Measurements from ENCODE around the gene AFF1. TPM values are rescaled to one million over a fixed set of nuclear protein-coding genes. Genes with fewer than 3 reads are reported as not detected.

Gene AFF1
- 10 to 100 TPM; 46.6 to 50.6 TPM for total RNA-seq

- Mint-ChIP-seq H3K4me3 (peak within 1 kb of the TSS; percentile 87), H3K27me3 (ENCODE audit: low read depth) (no peaks in the 10 kb centered on the region), H3K27ac (peak within 1 kb of the TSS; percentile 92), H3K9me3 (no peaks in the 10 kb centered on the region), H3K4me1 (ENCODE audit: low read depth) (peaks cover 40% of the 10 kb centered on the region), H3K36me3 (ENCODE audit: low read depth) (peaks cover 2% of the 10 kb centered on the region)
- intact Hi-C loops (cut with micrococcal nuclease), result loop anchor here (1.0 to 5.0 kb wide), 5 partner anchors 71 to 1447 kb away; partner anchors contain the start of genes KLHL8 and NUDT9
- DNase-seq, result peak; percentile 89
- CTCF ChIA-PET, result interaction anchor here (0.8 to 3.0 kb wide), 17 partner anchors 10 to 285 kb away, joined by 3 to 24 read pairs (median 3); no protein-coding TSS in a partner anchor
Measured at GRCh38 chr4:86934771-86935565, at the start of gene AFF1. TSS of gene AFF1 (plus strand) at chr4:86935011. CDS start at chr4:86948534, 13,523 bp downstream.

- DNase-seq, result no peak
- CTCF ChIA-PET, result no interaction called here
- intact Hi-C loops (cut with micrococcal nuclease), result loop anchor here (10.0 kb wide), 1 partner anchor 1746 kb away; no protein-coding TSS in a partner anchor
- H3K4me3 Mint-ChIP-seq, result no peak overlapping the region
- no peaks in the 10 kb centered on the region for H3K36me3 Mint-ChIP-seq (ENCODE audit: low read depth)
- peaks cover 22% of the 10 kb centered on the region for H3K27me3 Mint-ChIP-seq (ENCODE audit: low read depth)
- no peak overlapping the region for H3K27ac Mint-ChIP-seq
- H3K9me3 Mint-ChIP-seq, result no peaks in the 10 kb centered on the region
- peaks cover 5% of the 10 kb centered on the region for H3K4me1 Mint-ChIP-seq (ENCODE audit: low read depth)
Measured at GRCh38 chr4:86890790-86891189, 44.0 kb upstream of the AFF1 start.

- Mint-ChIP-seq H3K27ac (no peak within 1 kb of the TSS), H3K4me3 (peak within 1 kb of the TSS; percentile 73), H3K9me3 (no peaks in the 10 kb centered on the region), H3K36me3 (ENCODE audit: low read depth) (no peaks in the 10 kb centered on the region), H3K4me1 (ENCODE audit: low read depth) (peaks cover 5% of the 10 kb centered on the region), H3K27me3 (ENCODE audit: low read depth) (peaks cover 22% of the 10 kb centered on the region)
- peak; percentile 66 for DNase-seq
- CTCF ChIA-PET, result interaction anchor here (1.6 to 4.5 kb wide), 2 partner anchors 31 to 394 kb away, joined by 4 to 56 read pairs; no protein-coding TSS in a partner anchor
- intact Hi-C loops (cut with micrococcal nuclease), result loop anchor here (2.0 to 10.0 kb wide), 2 partner anchors 297 to 1747 kb away; partner anchors contain the start of gene PTPN13
Measured at GRCh38 chr4:86891762-86892635, 42.8 kb upstream of the AFF1 start, which contains the start of gene C4orf36. TSS of gene C4orf36 (minus strand) at chr4:86892422. CDS start at chr4:86891520, 902 bp downstream.

- Mint-ChIP-seq H3K4me1 (ENCODE audit: low read depth) (peaks cover 5% of the 10 kb centered on the region), H3K27me3 (ENCODE audit: low read depth) (peaks cover 22% of the 10 kb centered on the region), H3K27ac (no peak overlapping the region), H3K4me3 (peak overlapping the region; percentile 71), H3K36me3 (ENCODE audit: low read depth) (no peaks in the 10 kb centered on the region), H3K9me3 (no peaks in the 10 kb centered on the region)
- intact Hi-C loops (cut with micrococcal nuclease), result loop anchor here (2.0 to 10.0 kb wide), 2 partner anchors 298 to 1748 kb away; partner anchors contain the start of gene PTPN13
- CTCF ChIA-PET, result interaction anchor here (1.6 to 4.5 kb wide), 2 partner anchors 30 to 394 kb away, joined by 4 to 56 read pairs; no protein-coding TSS in a partner anchor
- DNase-seq, result no peak
Measured at GRCh38 chr4:86892636-86892960, 42.2 kb upstream of the AFF1 start.

- Mint-ChIP-seq H3K27ac (no peak overlapping the region), H3K4me3 (peak overlapping the region; percentile 26)
Measured at GRCh38 chr4:86893136-86893535, 41.7 kb upstream of the AFF1 start.

GRCh38 chr4:86894455-86894854 is 40.4 kb upstream of the AFF1 start:
- intact Hi-C loops (cut with micrococcal nuclease), result loop anchor here (10.0 kb wide), 1 partner anchor 1750 kb away; no protein-coding TSS in a partner anchor
- no peaks in the 10 kb centered on the region for H3K9me3 Mint-ChIP-seq
- no peak overlapping the region for H3K27ac Mint-ChIP-seq
- H3K36me3 Mint-ChIP-seq (ENCODE audit: low read depth), result no peaks in the 10 kb centered on the region
- DNase-seq, result no peak
- H3K4me1 Mint-ChIP-seq (ENCODE audit: low read depth), result peaks cover 5% of the 10 kb centered on the region
- peaks cover 20% of the 10 kb centered on the region for H3K27me3 Mint-ChIP-seq (ENCODE audit: low read depth)
- H3K4me3 Mint-ChIP-seq, result no peak overlapping the region
- CTCF ChIA-PET, result interaction anchor here (0.7 to 4.5 kb wide), 3 partner anchors 195 to 396 kb away, joined by 4 to 56 read pairs (median 4); no protein-coding TSS in a partner anchor

More at GRCh38 chr4:86893136-86893535, 41.7 kb upstream of the AFF1 start:
- no peaks in the 10 kb centered on the region for H3K36me3 Mint-ChIP-seq (ENCODE audit: low read depth)
- H3K4me1 Mint-ChIP-seq (ENCODE audit: low read depth), result peaks cover 5% of the 10 kb centered on the region
- H3K27me3 Mint-ChIP-seq (ENCODE audit: low read depth), result peaks cover 22% of the 10 kb centered on the region
- H3K9me3 Mint-ChIP-seq, result no peaks in the 10 kb centered on the region
- intact Hi-C loops (cut with micrococcal nuclease), result loop anchor here (2.0 to 10.0 kb wide), 2 partner anchors 298 to 1748 kb away; partner anchors contain the start of gene PTPN13
- CTCF ChIA-PET, result interaction anchor here (4.5 kb wide), 1 partner anchor 395 kb away, joined by 56 read pairs; no protein-coding TSS in a partner anchor
- no peak for DNase-seq

GRCh38 chr4:86895692-86896488 is 38.9 kb upstream of the AFF1 start:
- Mint-ChIP-seq H3K27me3 (ENCODE audit: low read depth) (peaks cover 17% of the 10 kb centered on the region), H3K36me3 (ENCODE audit: low read depth) (no peaks in the 10 kb centered on the region), H3K27ac (no peak overlapping the region), H3K4me1 (ENCODE audit: low read depth) (peaks cover 5% of the 10 kb centered on the region), H3K4me3 (no peak overlapping the region), H3K9me3 (no peaks in the 10 kb centered on the region)
- CTCF ChIA-PET, result interaction anchor here (0.6 to 4.5 kb wide), 5 partner anchors 8 to 409 kb away, joined by 3 to 56 read pairs (median 4); no protein-coding TSS in a partner anchor
- intact Hi-C loops (cut with micrococcal nuclease), result loop anchor here (1.0 to 10.0 kb wide), 3 partner anchors 244 to 1751 kb away; no protein-coding TSS in a partner anchor
- DNase-seq, result no peak

GRCh38 chr4:86896596-86896995 is 38.2 kb upstream of the AFF1 start:
- DNase-seq, result no peak
- no peak overlapping the region for H3K27ac Mint-ChIP-seq
- intact Hi-C loops (cut with micrococcal nuclease), result loop anchor here (5.0 to 10.0 kb wide), 2 partner anchors 244 to 1752 kb away; no protein-coding TSS in a partner anchor
- no peak overlapping the region for H3K4me3 Mint-ChIP-seq
- CTCF ChIA-PET, result interaction anchor here (1.0 to 1.4 kb wide), 3 partner anchors 254 to 398 kb away, joined by 4 to 7 read pairs (median 6); no protein-coding TSS in a partner anchor
- no peaks in the 10 kb centered on the region for H3K36me3 Mint-ChIP-seq (ENCODE audit: low read depth)
- H3K4me1 Mint-ChIP-seq (ENCODE audit: low read depth), result peaks cover 2% of the 10 kb centered on the region
- H3K9me3 Mint-ChIP-seq, result no peaks in the 10 kb centered on the region
- peaks cover 10% of the 10 kb centered on the region for H3K27me3 Mint-ChIP-seq (ENCODE audit: low read depth)

- DNase-seq, result peak; percentile 23
- Mint-ChIP-seq H3K36me3 (ENCODE audit: low read depth) (no peaks in the 10 kb centered on the region), H3K27ac (no peak overlapping the region), H3K4me3 (no peak overlapping the region), H3K9me3 (no peaks in the 10 kb centered on the region), H3K4me1 (ENCODE audit: low read depth) (no peaks in the 10 kb centered on the region), H3K27me3 (ENCODE audit: low read depth) (peaks cover 4% of the 10 kb centered on the region)
- intact Hi-C loops (cut with micrococcal nuclease), result loop anchor here (1.0 to 10.0 kb wide), 3 partner anchors 246 to 1754 kb away; no protein-coding TSS in a partner anchor
- CTCF ChIA-PET, result interaction anchor here (1.1 kb wide), 1 partner anchor 257 kb away, joined by 4 read pairs; no protein-coding TSS in a partner anchor
Measured at GRCh38 chr4:86898562-86898961, 36.2 kb upstream of the AFF1 start.

- Mint-ChIP-seq H3K4me3 (no peak overlapping the region), H3K27me3 (ENCODE audit: low read depth) (peaks cover 6% of the 10 kb centered on the region), H3K4me1 (ENCODE audit: low read depth) (no peaks in the 10 kb centered on the region), H3K9me3 (no peaks in the 10 kb centered on the region), H3K27ac (no peak overlapping the region), H3K36me3 (ENCODE audit: low read depth) (no peaks in the 10 kb centered on the region)
- no peak for DNase-seq
- CTCF ChIA-PET, result interaction anchor here (0.6 kb wide), 1 partner anchor 190 kb away, joined by 3 read pairs; no protein-coding TSS in a partner anchor
- intact Hi-C loops (cut with micrococcal nuclease), result no loop called here
Measured at GRCh38 chr4:86901864-86902263, 32.9 kb upstream of the AFF1 start.

GRCh38 chr4:86908251-86908657 is 26.6 kb upstream of the AFF1 start:
- CTCF ChIA-PET, result interaction anchor here (0.7 to 1.4 kb wide), 4 partner anchors 12 to 1297 kb away, joined by 3 to 11 read pairs (median 4); no protein-coding TSS in a partner anchor
- Mint-ChIP-seq H3K4me3 (no peak overlapping the region), H3K4me1 (ENCODE audit: low read depth) (peaks cover 25% of the 10 kb centered on the region), H3K36me3 (ENCODE audit: low read depth) (no peaks in the 10 kb centered on the region), H3K9me3 (no peaks in the 10 kb centered on the region), H3K27me3 (ENCODE audit: low read depth) (peaks cover 5% of the 10 kb centered on the region), H3K27ac (no peak overlapping the region)
- intact Hi-C loops (cut with micrococcal nuclease), result no loop called here
- DNase-seq, result no peak

Measured in activated naive CD4-positive, alpha-beta T cell treated with anti-CD3 and anti-CD28 coated beads for 36 hours (primary cell).